HG02840 (cell line): ENCODE data around the gene SLC18A3.

Source experiments
- ATAC-seq: cut with Tn5 transposase; IDR thresholded peaks from one replicate; pipeline ENCODE4 v1.9.1; 2021; ENCODE audit warnings: mild to moderate bottlenecking, moderate library complexity, moderate number of reproducible peaks; ENCODE audit not compliant: unreplicated experiment, low FRiP score

The SLC18A3 gene

DNA sequence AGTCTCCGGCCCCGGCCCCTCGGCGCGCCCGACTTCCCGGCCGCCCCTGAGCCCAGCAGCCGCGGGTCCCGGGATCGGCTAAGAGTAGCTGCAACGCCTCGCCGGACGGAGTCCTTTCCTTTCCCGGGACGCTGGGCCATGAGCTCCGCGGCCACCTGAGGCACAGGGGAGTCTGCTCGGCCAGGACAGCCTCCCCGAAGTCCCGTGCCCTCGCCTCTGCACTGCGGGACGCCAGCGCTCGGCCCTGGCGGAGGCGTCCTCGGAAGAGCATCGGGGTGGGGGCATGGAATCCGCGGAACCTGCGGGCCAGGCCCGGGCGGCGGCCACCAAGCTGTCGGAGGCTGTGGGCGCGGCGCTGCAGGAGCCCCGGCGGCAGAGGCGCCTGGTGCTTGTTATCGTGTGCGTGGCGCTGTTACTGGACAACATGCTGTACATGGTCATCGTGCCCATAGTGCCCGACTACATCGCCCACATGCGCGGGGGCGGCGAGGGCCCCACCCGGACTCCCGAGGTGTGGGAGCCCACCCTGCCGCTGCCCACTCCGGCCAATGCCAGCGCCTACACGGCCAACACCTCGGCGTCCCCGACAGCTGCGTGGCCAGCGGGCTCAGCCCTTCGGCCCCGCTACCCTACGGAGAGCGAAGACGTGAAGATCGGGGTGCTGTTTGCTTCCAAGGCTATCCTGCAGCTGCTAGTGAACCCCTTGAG is 502 bp downstream of the SLC18A3 start:
- no peak for ATAC-seq

DNA sequence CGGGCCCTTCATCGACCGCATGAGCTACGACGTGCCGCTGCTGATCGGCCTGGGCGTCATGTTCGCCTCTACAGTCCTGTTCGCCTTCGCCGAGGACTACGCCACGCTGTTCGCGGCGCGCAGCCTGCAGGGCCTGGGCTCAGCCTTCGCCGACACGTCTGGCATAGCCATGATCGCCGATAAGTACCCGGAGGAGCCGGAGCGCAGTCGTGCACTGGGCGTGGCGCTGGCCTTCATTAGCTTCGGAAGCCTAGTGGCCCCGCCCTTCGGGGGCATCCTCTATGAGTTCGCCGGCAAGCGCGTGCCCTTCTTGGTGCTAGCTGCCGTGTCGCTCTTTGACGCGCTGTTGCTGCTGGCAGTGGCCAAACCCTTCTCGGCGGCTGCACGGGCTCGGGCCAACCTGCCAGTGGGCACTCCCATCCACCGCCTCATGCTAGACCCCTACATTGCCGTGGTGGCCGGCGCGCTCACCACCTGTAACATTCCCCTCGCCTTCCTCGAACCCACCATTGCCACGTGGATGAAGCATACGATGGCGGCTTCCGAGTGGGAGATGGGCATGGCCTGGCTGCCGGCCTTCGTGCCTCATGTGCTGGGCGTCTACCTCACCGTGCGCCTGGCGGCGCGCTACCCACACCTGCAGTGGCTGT is 1.2 kb downstream of the SLC18A3 start:
- no peak for ATAC-seq

DNA sequence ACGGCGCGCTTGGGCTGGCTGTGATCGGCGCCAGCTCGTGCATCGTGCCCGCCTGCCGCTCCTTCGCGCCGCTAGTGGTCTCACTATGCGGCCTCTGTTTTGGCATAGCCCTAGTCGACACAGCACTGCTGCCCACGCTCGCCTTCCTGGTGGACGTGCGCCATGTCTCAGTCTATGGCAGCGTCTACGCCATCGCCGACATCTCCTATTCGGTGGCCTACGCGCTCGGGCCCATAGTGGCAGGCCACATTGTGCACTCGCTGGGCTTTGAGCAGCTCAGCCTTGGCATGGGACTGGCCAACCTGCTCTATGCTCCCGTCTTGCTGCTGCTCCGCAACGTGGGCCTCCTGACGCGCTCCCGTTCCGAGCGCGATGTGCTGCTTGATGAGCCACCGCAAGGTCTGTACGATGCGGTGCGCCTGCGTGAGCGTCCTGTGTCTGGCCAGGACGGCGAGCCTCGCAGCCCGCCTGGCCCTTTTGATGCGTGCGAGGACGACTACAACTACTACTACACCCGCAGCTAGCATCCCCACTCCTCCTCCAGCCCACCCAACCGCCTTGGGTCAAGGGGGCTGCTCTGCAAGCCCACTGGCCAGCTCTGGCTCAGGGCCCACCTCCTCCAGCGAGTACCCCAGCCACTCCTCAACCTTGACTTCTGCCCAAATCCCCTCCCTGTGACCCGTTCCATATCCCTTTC is 1.9 kb downstream of the SLC18A3 start:
- ATAC-seq = no peak

DNA sequence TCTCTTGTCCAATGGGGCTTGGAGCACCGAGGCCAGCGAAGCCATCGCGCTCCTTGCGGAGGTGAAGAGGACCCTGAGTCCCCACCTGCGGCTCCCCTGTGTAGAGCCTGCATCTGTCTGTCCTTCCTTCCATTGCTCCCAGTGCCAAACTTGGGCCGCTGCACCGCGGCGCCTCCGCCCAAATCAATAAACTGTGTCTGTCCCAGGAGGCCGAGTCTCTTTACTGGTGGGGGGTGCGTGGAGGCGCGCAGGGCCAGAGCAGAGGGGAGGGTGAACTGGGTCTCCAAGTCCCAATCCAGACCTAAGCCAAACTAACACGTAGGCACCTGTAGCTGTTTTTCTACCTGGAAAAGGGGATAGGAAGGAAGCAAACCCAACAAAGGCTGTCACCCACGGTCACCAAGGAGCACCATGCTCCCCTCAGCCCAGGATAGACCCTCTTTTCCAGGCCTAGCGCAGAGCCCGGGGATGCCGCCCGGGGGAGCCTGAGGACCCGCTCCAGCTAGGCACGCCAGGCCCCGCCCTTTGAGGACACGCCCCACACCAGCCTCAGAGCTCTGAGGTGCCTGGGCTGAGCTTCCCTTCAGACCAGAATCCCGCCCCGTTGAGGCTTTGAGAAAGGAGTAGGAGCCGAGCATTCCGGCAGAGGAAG is 2.5 kb downstream of the SLC18A3 start:
- ATAC-seq = no peak

DNA sequence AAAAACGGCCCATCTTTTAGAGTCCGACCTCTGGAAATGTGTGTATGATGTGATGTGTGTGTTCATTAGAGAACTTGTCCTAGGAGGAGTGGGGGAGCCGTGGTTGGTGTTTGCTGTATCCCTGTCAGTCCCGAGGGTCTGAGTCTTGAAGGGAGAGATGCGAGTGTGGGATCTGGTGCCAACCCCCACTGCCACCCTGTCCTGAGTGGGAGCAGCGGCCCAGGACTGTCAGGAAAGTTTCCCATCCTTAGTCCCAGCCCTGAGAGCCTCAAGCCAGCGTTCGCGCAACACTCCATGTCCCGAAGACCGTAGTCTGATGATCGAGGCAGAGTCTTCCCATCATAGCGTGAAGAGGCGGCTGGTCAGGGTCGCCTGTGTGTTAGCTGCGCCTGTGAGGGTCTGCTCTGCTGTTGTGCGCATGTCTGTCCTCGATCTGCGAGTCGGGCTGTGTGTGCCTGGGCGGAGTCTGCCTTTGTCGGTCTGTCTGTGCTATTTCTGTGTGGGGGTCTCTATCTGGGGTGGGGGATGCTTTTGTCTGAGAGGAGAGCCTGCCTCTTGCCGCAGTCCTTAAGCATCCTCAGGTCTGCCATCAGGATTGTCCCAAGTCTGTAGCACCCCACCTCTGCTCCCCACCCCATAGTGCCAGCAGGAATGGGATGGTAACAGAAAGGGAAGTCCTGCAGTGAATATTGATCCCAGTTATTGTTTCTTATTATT is 3.2 kb downstream of the SLC18A3 start:
- no peak for ATAC-seq

DNA sequence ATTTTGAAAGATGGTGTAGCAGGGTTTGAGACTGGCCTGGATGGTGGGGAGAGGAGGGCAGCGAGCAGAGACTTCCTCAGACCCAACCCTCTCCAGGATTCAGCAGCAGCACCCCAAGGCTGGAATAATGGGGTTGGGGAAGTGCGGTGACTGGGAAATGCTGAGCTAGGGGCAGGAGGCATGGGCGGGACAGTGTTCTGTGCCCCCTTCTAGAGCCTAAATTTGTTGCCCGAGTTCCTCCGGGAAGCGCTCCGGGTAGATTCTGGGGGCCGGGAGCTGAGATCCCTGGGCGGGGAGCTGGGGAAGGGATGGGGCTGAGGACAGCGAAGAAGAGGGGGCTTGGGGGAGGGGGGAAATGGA is 3.8 kb downstream of the SLC18A3 start, which contains the start of gene CHAT:
Gene CHAT (plus strand): TSS at position 156 of the 360 bp plus-strand sequence. CDS start 153 bp downstream, at position 309.
- no peak for ATAC-seq

DNA sequence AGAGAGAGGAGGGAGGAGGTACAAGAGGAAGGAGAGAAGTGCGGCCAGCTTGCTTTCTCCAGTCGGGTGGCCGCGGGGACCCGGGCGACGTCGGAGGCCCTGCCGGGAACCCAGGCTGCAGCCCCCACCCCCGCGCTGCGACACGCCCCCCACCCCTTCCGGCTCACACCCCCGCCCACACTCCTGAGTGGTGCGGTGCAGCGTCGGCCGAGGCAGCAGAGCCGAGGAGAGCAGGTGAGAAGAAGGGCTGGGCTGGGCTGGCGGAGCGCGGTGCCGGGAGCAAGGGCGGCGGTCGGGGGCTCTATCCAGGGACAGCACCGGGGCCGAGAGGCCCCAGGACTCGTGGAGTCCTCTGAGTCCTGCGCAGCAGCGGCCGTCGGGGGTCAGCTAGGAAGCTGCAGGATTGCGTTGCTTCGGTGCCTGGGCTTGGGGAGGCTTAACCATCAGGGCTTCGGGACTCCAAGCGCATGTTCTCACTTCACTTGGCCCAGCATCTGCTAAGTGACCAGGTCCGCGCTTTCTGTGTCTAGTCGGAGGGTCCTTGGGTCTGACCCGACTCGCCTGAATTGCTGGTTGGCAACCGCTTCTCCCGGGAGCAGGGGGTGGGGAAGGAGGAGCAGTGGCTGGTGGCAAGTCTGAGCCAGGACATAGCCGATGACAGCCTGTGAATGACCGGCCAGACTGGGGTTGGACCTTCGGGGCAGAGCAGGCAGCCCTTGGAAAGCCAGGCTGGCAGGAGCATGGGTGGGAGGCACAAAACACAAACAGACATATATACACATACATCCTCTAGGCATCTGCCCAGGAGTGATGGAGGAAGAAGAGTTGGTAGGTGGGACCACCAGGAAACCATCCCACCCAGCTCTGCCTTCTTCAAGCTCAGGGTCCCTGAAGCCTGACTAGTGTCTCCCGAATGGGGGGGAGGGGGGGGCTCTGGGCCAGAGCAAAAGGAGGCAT is 4.4 kb downstream of the SLC18A3 start:
- no peak for ATAC-seq

DNA sequence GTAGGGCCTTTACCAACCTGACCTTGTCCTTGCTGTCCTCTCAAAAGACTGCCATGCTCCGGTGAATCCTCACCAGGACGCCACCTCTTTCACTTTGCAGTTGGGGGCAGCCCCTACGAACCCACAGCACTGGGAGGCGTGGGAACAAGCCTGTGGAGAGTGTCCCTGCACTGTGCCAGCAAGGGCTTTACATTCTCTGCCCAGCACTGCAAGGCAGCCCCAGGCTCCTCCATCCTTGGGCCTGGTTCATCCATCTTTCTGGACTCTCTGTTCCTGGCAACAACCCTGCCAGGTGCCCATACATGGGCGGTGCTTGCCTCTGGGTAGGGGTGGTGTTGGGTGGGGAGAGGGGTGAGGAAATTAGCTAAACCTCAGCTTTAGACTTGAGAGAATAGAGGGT is 5.1 kb downstream of the SLC18A3 start:
- no peak for ATAC-seq

DNA sequence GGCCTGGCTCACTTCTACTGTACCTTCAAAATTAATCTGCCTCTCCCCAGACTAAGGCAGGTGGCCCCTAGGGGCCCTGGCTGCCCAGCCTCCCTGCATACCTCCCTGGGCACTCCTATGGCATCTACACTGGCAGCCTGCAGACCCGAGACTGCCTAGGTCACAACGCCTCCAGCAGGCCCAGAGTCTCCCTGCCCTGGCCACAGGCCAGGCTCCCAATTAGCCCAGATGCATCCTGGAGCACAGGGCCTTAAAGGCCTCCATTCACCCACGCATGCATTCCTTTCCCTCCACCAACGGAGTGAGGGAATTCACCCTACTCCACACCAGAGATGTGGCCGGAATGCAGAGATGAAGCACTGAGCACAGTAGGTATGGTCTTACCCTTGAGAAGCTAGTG is 5.6 kb downstream of the SLC18A3 start:
- no peak for ATAC-seq

DNA sequence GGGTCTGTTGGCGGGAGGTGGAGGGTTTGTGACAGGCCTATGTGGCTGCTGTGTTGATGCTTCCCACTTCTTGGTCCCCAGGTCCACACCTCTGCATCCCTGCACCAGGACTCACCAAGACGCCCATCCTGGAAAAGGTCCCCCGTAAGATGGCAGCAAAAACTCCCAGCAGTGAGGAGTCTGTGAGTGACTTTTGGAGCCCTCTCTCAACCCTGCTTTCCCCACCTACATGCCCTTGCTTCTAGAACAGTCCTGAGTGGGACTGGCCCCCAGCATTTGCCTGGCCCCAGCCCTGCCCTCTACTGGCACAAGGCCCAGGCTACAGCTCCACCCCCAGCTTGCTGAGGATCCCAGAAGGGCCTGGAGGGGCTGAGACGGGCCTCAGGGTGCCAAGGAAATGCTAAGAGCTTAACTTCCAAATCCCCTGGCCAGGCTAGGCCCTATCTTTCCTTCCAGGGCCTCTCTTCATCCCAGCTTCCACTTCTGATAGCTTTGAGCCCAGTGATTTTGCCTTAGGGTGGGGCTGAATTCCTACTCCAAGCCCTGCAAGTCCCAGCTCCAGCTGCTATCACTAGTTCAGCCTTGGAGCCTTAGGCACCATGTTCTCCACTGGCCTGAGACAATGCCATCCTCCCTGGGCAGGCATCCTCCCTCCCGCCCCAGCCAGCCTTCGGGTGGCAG is 6.5 kb downstream of the SLC18A3 start:
- no peak for ATAC-seq

DNA sequence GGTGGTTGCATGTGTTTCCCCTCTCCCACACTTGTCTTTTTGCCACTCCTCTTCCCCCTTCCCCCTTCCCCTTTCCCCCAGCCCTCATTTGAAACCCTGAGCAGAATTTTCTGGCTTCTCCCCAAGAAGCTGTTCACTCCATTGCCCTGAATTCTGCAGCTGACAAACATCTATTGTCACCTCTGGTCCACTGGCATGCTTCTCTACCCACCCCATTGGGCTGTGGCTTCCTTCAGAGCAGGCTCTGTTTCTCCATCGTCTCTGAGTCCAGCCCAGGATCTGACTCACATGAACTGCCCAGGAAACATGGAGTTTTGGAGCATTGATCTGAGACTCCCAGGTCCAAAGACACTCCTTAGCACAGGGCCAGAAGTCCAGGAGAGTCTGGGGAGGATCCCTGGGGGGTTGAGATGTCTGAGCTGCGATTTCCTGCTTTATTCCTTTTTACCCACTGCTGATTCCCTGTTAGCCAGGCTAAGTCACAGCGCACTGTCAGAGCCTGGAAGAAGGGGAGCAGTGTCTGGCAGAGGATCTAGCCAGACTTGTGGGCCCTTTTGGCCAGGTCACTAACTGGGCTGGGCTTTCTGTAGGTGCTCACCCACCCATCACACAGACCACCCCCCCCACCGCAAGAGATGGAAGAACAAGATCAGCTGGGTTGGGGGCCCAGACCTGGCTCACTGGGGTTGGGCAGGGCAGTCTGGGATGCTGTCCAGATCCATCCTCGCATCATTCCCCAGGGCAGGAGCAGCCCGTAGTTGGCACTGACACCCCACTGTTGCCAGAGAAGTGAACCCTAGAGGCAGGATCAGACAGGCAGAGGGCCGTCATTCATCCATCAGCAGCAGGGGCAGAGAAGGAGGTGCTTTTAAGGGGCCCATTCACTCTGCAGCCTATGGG is 7.3 kb downstream of the SLC18A3 start:
- ATAC-seq = no peak

DNA sequence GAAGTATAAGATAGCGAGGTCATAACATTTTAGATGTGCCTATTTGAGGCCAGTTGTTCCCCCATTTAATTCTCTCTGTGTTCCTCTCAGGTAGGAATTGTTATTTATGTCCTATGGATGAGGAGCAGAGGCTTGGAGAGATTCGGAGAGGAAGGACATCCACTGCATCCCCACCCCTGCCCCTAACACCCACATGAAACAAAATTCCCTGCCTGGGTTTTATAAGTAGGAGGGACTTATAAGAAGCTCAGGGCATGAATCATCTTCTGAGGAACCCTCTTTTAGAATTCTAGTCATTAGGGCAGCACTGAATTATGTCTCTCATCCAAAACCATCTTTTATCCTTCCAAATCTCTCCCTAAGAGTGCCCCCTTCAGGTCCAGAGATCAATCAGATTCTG is 8.7 kb downstream of the SLC18A3 start:
- ATAC-seq = no peak

DNA sequence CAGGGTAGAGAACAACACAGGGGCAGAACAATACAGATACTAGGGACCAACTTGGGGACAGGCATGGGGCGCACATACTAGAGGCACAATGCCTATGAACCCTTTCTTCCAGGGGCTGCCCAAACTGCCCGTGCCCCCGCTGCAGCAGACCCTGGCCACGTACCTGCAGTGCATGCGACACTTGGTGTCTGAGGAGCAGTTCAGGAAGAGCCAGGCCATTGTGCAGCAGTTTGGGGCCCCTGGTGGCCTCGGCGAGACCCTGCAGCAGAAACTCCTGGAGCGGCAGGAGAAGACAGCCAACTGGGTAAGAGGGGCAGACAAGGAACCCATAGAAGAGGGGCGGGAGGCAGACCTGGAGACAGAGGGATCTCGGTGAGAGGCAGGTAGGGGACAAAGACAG is 9.5 kb downstream of the SLC18A3 start:
- no peak for ATAC-seq

DNA sequence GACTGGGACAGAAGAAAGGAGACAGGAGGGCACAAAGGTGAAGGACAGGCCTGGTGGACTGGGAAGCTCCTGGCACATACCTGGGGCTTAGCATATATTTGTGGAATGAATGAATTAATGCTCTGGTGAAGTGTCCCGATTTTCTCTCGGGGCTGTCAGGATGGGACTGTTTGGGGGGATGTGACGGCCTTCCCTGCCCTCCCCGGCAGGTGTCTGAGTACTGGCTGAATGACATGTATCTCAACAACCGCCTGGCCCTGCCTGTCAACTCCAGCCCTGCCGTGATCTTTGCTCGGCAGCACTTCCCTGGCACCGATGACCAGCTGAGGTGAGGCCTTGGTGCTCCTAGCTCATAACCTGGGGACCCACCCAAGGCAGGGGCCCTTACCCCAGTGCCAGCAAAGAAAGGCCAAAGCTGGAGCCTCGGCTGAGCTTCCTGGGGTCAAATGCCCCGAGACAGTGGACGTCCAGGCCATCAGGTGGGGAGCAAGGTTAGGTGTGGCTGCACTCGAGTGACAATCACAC is 10.2 kb downstream of the SLC18A3 start:
- no peak for ATAC-seq

DNA sequence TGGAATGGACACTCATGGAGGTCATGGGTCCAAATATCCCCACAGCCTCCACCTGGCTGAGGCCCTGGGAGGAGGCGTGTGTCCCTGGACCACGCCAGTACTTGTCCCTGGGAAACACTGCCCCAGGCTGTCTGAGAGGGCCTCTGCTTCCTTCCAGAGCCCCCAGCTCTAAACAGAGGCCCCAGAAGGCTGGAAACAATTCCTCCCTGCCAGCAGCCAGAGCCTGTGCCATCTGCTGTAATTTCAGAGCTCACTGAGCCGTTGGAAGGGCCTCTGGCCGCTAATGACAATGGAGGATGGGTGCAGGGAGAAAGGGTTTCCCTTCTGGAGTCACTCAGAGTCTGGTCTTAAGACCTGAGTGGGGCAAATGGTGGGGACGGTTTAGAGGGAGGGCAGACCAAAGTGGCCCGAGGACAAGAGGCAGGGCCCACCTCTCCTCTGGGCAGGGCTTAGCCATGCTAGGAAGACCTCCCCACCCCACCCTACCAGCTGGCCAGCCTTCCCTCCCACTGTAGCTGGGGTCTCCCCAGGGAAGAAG is 10.8 kb downstream of the SLC18A3 start:
- ATAC-seq = no peak

DNA sequence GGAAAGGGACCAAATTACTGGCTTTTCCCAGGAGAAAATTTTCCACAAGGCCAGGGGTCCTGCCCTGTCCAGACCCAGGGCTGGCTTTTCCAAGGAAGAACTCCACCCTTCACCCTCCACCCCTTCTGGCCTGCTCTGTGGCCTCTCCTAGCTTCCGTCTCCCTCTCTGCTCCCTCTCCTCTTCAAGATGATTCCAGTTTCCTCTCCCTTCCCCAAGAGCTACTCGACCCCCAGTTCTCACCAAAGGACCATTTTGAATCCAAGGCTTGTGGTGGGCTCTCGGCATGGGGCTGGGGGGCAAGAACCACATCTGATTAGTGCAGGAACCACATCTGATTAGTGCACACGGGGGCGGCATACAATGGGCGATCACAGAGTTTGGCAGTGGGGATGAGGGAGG is 11.5 kb downstream of the SLC18A3 start:
- no peak for ATAC-seq
